H1 (cell line): ENCODE data around the gene PUDP. TPM values are rescaled to one million over a fixed set of nuclear protein-coding genes. Genes with fewer than 3 reads are reported as not detected.
A peak's percentile ranks its signal among the peaks of the same experiment; 100 is the strongest.

Experiments
- CBX8 ChIP-seq: fragments of 300-800, 300-1000 bp; sonication (generic); IDR thresholded peaks from 2 replicates; pipeline ENCODE4 v1.7.1; 2016; ENCODE audit warnings: low read depth, low read length, borderline replicate concordance
- CTBP2 ChIP-seq: IDR thresholded peaks from 2 replicates; pipeline ENCODE4 v1.7.0; 2011; ENCODE audit warnings: borderline replicate concordance, mild to moderate bottlenecking, moderate library complexity, mixed read lengths, low read length; ENCODE audit not compliant: insufficient read depth, insufficient read length
- GABPA ChIP-seq: IDR thresholded peaks from 2 replicates; pipeline ENCODE4 v1.6.1; 2011; ENCODE audit warnings: mild to moderate bottlenecking, low read length, moderate library complexity, borderline replicate concordance; ENCODE audit not compliant: insufficient read depth
- KDM1A ChIP-seq: fragments of 200-600, 300-600 bp; sonication (generic); IDR thresholded peaks from 2 replicates; pipeline ENCODE4 v1.7.1; 2016; ENCODE audit warnings: mild to moderate bottlenecking, low read length, borderline replicate concordance
- RAD21 ChIP-seq, 2 experiments: IDR thresholded peaks in 1 of 2; conservative IDR thresholded peaks in 1 of 2; 2 replicates each; pipeline ENCODE4 v1.6.1; 2011; ENCODE audit warnings: low read depth in 2 of 2, low read length in 2 of 2, improper control_type of control experiment in 1 of 2, inconsistent platforms in 1 of 2, mild to moderate bottlenecking in 1 of 2, moderate library complexity in 1 of 2
- RNF2 ChIP-seq: fragments of 200-900, 300-1000 bp; sonication (generic); IDR thresholded peaks from 2 replicates; pipeline ENCODE4 v1.7.1; 2016; ENCODE audit warnings: borderline replicate concordance, low read depth, mild to moderate bottlenecking, antibody characterized with exemption, low read length; ENCODE audit not compliant: poor library complexity, severe bottlenecking; ENCODE audit errors: missing control alignments
- polyA plus RNA-seq, 7 experiments: library from polyadenylated mRNA; depleted of rRNA in 3 of 7; stranded (reverse) in 5 of 7; unstranded in 2 of 7; fragments of >200 nt in 5 of 7; fragments of 200-250 nt in 2 of 7; gene quantifications; 1 replicate in 5 of 7; 2 replicates in 1 of 7; 4 replicates in 1 of 7; pipeline versions ENCODE4 v1.2.1 to v1.2.3, GENCODE V29; 2011 to 2013; ENCODE audit warnings: missing spikeins in 2 of 7, mixed read lengths in 2 of 7
- total RNA-seq: library from RNA; stranded (reverse); fragmentation: NEBNext Ultra II Directional; extraction: Animal tissue kit (Norgen Biotek cat#: 25700); gene quantifications from 2 replicates; pipeline ENCODE4 v1.2.1, GENCODE V29; 2021
- TF ChIP-seq, protein P1 (sequence below): fragments of 300-600 bp; sonication (generic); IDR thresholded peaks from 2 replicates; pipeline ENCODE4 v1.7.1; 2012; ENCODE audit warnings: low read length, moderate library complexity, mild to moderate bottlenecking, inconsistent platforms; ENCODE audit not compliant: insufficient replicate concordance
- TF ChIP-seq, protein P2 (sequence below): IDR thresholded peaks from 2 replicates; pipeline ENCODE4 v1.6.1; 2012; ENCODE audit warnings: inconsistent platforms

The PUDP gene
- total and polyA plus RNA-seq, 2 of the 8 experiments (the other 6 are each of a cell fraction or from before 2014, with no cell fraction given) = 27.2 to 30.2 TPM

DNA sequence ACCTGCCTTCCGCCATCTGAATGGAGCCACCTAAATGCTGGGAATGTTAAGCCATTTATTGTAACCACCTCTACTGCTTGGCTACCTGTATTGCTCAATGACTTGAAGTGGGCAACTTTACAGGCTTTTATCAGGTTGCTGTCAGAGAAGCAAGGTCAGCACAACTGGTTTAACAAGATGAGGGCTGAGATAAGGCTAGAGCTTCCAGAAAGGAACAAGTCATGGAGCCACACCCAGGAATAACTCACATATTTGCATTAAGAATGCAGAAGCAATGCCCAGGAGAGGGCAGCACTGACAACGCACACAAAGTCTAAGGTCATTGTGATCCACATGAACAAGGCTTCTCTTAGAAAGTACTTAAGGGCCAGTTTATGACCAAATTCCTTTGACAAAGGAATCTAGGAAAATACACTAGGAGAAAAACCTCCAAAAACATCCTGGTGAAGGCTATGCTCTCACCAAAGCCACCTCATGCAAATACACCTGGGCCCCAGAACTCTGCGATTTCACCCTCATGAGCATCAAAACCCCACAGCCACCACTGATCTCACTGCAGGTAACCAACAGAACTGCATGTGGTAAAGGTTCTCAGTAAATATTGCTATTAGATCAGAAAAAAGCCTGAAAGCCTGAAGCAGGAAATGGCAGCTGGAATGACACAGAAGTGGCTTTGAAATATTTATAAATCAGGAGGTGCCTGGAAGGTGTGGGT, 15.5 kb downstream of the PUDP start (continued):
- TF ChIP-seq, protein P1, sequence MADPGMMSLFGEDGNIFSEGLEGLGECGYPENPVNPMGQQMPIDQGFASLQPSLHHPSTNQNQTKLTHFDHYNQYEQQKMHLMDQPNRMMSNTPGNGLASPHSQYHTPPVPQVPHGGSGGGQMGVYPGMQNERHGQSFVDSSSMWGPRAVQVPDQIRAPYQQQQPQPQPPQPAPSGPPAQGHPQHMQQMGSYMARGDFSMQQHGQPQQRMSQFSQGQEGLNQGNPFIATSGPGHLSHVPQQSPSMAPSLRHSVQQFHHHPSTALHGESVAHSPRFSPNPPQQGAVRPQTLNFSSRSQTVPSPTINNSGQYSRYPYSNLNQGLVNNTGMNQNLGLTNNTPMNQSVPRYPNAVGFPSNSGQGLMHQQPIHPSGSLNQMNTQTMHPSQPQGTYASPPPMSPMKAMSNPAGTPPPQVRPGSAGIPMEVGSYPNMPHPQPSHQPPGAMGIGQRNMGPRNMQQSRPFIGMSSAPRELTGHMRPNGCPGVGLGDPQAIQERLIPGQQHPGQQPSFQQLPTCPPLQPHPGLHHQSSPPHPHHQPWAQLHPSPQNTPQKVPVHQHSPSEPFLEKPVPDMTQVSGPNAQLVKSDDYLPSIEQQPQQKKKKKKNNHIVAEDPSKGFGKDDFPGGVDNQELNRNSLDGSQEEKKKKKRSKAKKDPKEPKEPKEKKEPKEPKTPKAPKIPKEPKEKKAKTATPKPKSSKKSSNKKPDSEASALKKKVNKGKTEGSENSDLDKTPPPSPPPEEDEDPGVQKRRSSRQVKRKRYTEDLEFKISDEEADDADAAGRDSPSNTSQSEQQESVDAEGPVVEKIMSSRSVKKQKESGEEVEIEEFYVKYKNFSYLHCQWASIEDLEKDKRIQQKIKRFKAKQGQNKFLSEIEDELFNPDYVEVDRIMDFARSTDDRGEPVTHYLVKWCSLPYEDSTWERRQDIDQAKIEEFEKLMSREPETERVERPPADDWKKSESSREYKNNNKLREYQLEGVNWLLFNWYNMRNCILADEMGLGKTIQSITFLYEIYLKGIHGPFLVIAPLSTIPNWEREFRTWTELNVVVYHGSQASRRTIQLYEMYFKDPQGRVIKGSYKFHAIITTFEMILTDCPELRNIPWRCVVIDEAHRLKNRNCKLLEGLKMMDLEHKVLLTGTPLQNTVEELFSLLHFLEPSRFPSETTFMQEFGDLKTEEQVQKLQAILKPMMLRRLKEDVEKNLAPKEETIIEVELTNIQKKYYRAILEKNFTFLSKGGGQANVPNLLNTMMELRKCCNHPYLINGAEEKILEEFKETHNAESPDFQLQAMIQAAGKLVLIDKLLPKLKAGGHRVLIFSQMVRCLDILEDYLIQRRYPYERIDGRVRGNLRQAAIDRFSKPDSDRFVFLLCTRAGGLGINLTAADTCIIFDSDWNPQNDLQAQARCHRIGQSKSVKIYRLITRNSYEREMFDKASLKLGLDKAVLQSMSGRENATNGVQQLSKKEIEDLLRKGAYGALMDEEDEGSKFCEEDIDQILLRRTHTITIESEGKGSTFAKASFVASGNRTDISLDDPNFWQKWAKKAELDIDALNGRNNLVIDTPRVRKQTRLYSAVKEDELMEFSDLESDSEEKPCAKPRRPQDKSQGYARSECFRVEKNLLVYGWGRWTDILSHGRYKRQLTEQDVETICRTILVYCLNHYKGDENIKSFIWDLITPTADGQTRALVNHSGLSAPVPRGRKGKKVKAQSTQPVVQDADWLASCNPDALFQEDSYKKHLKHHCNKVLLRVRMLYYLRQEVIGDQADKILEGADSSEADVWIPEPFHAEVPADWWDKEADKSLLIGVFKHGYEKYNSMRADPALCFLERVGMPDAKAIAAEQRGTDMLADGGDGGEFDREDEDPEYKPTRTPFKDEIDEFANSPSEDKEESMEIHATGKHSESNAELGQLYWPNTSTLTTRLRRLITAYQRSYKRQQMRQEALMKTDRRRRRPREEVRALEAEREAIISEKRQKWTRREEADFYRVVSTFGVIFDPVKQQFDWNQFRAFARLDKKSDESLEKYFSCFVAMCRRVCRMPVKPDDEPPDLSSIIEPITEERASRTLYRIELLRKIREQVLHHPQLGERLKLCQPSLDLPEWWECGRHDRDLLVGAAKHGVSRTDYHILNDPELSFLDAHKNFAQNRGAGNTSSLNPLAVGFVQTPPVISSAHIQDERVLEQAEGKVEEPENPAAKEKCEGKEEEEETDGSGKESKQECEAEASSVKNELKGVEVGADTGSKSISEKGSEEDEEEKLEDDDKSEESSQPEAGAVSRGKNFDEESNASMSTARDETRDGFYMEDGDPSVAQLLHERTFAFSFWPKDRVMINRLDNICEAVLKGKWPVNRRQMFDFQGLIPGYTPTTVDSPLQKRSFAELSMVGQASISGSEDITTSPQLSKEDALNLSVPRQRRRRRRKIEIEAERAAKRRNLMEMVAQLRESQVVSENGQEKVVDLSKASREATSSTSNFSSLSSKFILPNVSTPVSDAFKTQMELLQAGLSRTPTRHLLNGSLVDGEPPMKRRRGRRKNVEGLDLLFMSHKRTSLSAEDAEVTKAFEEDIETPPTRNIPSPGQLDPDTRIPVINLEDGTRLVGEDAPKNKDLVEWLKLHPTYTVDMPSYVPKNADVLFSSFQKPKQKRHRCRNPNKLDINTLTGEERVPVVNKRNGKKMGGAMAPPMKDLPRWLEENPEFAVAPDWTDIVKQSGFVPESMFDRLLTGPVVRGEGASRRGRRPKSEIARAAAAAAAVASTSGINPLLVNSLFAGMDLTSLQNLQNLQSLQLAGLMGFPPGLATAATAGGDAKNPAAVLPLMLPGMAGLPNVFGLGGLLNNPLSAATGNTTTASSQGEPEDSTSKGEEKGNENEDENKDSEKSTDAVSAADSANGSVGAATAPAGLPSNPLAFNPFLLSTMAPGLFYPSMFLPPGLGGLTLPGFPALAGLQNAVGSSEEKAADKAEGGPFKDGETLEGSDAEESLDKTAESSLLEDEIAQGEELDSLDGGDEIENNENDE = no peak
- TF ChIP-seq, protein P2, sequence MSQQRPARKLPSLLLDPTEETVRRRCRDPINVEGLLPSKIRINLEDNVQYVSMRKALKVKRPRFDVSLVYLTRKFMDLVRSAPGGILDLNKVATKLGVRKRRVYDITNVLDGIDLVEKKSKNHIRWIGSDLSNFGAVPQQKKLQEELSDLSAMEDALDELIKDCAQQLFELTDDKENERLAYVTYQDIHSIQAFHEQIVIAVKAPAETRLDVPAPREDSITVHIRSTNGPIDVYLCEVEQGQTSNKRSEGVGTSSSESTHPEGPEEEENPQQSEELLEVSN = no peak
- TF ChIP-seq RAD21 (IDR thresholded peaks at IDR 0.05 in 1 of 2, conservative IDR thresholded peaks at IDR 0.05 in 1 of 2; ENCODE audit: low read depth in 2 of 2, low read length in 2 of 2) = peak; percentile 34 to 43; a peak in 3 of 4 replicates
- TF ChIP-seq CTBP2 = no peak
- no peak for TF ChIP-seq GABPA
- no peak for TF ChIP-seq RNF2
- TF ChIP-seq CBX8 = no peak
- TF ChIP-seq KDM1A = no peak
